ENCODE measurements around the gene COL26A1.

The COL26A1 gene

GRCh38 chr7:101545441-101546190 lies 182.9 kb downstream of the COL26A1 start:
- no peak overlapping the region for H3K4me3 Mint-ChIP-seq
- no peak for ATAC-seq
- no peaks in the 10 kb centered on the region for H3K4me1 Mint-ChIP-seq
- no peak for DNase-seq
- no peak overlapping the region for H3K27ac Mint-ChIP-seq
- H3K36me3 Mint-ChIP-seq (ENCODE audit: low read depth): no peaks in the 10 kb centered on the region
- no peaks in the 10 kb centered on the region for H3K9me3 Mint-ChIP-seq
- no peaks in the 10 kb centered on the region for H3K27me3 Mint-ChIP-seq

- Mint-ChIP-seq H3K27ac (no peak overlapping the region), H3K4me3 (no peak overlapping the region), H3K9me3 (no peaks in the 10 kb centered on the region), H3K4me1 (no peaks in the 10 kb centered on the region), H3K27me3 (no peaks in the 10 kb centered on the region), H3K36me3 (ENCODE audit: low read depth) (no peaks in the 10 kb centered on the region)
- DNase-seq (no peak), ATAC-seq (no peak)
Observed at GRCh38 chr7:101546308-101546936, 183.7 kb downstream of the COL26A1 start.

- no peak overlapping the region for H3K27ac Mint-ChIP-seq
- H3K27me3 Mint-ChIP-seq: no peaks in the 10 kb centered on the region
- H3K36me3 Mint-ChIP-seq (ENCODE audit: low read depth): no peaks in the 10 kb centered on the region
- H3K4me1 Mint-ChIP-seq: no peaks in the 10 kb centered on the region
- DNase-seq (no peak), ATAC-seq (no peak)
- H3K4me3 Mint-ChIP-seq: no peak overlapping the region
- no peaks in the 10 kb centered on the region for H3K9me3 Mint-ChIP-seq
Observed at GRCh38 chr7:101547022-101547915, 184.6 kb downstream of the COL26A1 start.

GRCh38 chr7:101547916-101548661 lies 185.4 kb downstream of the COL26A1 start:
- Mint-ChIP-seq H3K27ac (no peak overlapping the region), H3K4me3 (no peak overlapping the region), H3K36me3 (ENCODE audit: low read depth) (no peaks in the 10 kb centered on the region), H3K27me3 (no peaks in the 10 kb centered on the region), H3K4me1 (no peaks in the 10 kb centered on the region), H3K9me3 (no peaks in the 10 kb centered on the region)
- no peak for ATAC-seq
- DNase-seq: no peak

GRCh38 chr7:101549734-101550133 lies 187.1 kb downstream of the COL26A1 start:
- Mint-ChIP-seq H3K4me3 (no peak overlapping the region), H3K36me3 (ENCODE audit: low read depth) (no peaks in the 10 kb centered on the region), H3K4me1 (no peaks in the 10 kb centered on the region), H3K9me3 (no peaks in the 10 kb centered on the region), H3K27me3 (no peaks in the 10 kb centered on the region), H3K27ac (no peak overlapping the region)
- no peak for ATAC-seq
- no peak for DNase-seq

GRCh38 chr7:101550641-101551541 lies 188.2 kb downstream of the COL26A1 start:
- no peak for ATAC-seq
- peaks cover 3% of the 10 kb centered on the region for H3K27me3 Mint-ChIP-seq
- no peaks in the 10 kb centered on the region for H3K9me3 Mint-ChIP-seq

GRCh38 chr7:101553018-101553770 lies 190.5 kb downstream of the COL26A1 start:
- Mint-ChIP-seq H3K9me3 (no peaks in the 10 kb centered on the region), H3K4me3 (no peak overlapping the region), H3K27ac (no peak overlapping the region), H3K4me1 (no peaks in the 10 kb centered on the region), H3K27me3 (peaks cover 4% of the 10 kb centered on the region), H3K36me3 (ENCODE audit: low read depth) (no peaks in the 10 kb centered on the region)
- no peak for ATAC-seq
- no peak for DNase-seq

More at GRCh38 chr7:101550641-101551541, 188.2 kb downstream of the COL26A1 start:
- Mint-ChIP-seq H3K27ac (no peak overlapping the region), H3K4me3 (no peak overlapping the region), H3K4me1 (no peaks in the 10 kb centered on the region), H3K36me3 (ENCODE audit: low read depth) (no peaks in the 10 kb centered on the region)
- no peak for DNase-seq

- no peak for ATAC-seq
- H3K27me3 Mint-ChIP-seq: peaks cover 4% of the 10 kb centered on the region
- no peaks in the 10 kb centered on the region for H3K9me3 Mint-ChIP-seq
- no peak for DNase-seq
- H3K36me3 Mint-ChIP-seq (ENCODE audit: low read depth): no peaks in the 10 kb centered on the region
- no peak overlapping the region for H3K4me3 Mint-ChIP-seq
- H3K4me1 Mint-ChIP-seq: no peaks in the 10 kb centered on the region
- no peak overlapping the region for H3K27ac Mint-ChIP-seq
Observed at GRCh38 chr7:101553771-101554445, 191.2 kb downstream of the COL26A1 start.

GRCh38 chr7:101554584-101555268 lies 192.1 kb downstream of the COL26A1 start:
- no peak for DNase-seq
- no peaks in the 10 kb centered on the region for H3K4me1 Mint-ChIP-seq
- no peak overlapping the region for H3K4me3 Mint-ChIP-seq
- H3K27ac Mint-ChIP-seq: no peak overlapping the region
- no peak for ATAC-seq
- H3K36me3 Mint-ChIP-seq (ENCODE audit: low read depth): no peaks in the 10 kb centered on the region
- no peaks in the 10 kb centered on the region for H3K9me3 Mint-ChIP-seq
- peaks cover 4% of the 10 kb centered on the region for H3K27me3 Mint-ChIP-seq

- Mint-ChIP-seq H3K27ac (no peak overlapping the region), H3K4me3 (no peak overlapping the region), H3K9me3 (no peaks in the 10 kb centered on the region), H3K4me1 (no peaks in the 10 kb centered on the region), H3K27me3 (peaks cover 4% of the 10 kb centered on the region), H3K36me3 (ENCODE audit: low read depth) (no peaks in the 10 kb centered on the region)
- ATAC-seq (no peak), DNase-seq (no peak)
Observed at GRCh38 chr7:101555269-101555920, 192.7 kb downstream of the COL26A1 start.

GRCh38 chr7:101555921-101556275 lies 193.2 kb downstream of the COL26A1 start:
- Mint-ChIP-seq H3K4me1 (no peaks in the 10 kb centered on the region), H3K27ac (no peak overlapping the region), H3K4me3 (no peak overlapping the region), H3K9me3 (no peaks in the 10 kb centered on the region), H3K27me3 (peaks cover 4% of the 10 kb centered on the region), H3K36me3 (ENCODE audit: low read depth) (no peaks in the 10 kb centered on the region)
- ATAC-seq (no peak), DNase-seq (no peak)

- no peaks in the 10 kb centered on the region for H3K9me3 Mint-ChIP-seq
- H3K27me3 Mint-ChIP-seq: peaks cover 4% of the 10 kb centered on the region
- DNase-seq (no peak), ATAC-seq (no peak)
- no peaks in the 10 kb centered on the region for H3K36me3 Mint-ChIP-seq (ENCODE audit: low read depth)
- H3K4me3 Mint-ChIP-seq: no peak overlapping the region
- no peak overlapping the region for H3K27ac Mint-ChIP-seq
- H3K4me1 Mint-ChIP-seq: no peaks in the 10 kb centered on the region
Observed at GRCh38 chr7:101556453-101556968, 193.8 kb downstream of the COL26A1 start.

All from activated naive CD8-positive, alpha-beta T cell treated with anti-CD3 and anti-CD28 coated beads, Interleukin-2, amount 50 U/mL, for 24 hours (primary cell).